Vagina (tissue), 2 donors: ENCODE measurements around the gene TRMT112. TPM values are rescaled to one million over a fixed set of nuclear protein-coding genes. Genes with fewer than 3 reads are reported as not detected.

Experiments
- DNase-seq, 2 donors: peaks; one replicate each; pipeline ENCODE4 v3.0.0-alpha.2; 2017; ENCODE audit errors: extremely low spot score in 2 of 2
- H3K27ac ChIP-seq: fragments of 200-600 bp; sonication (generic); one replicate; pipeline ENCODE4 v1.5.1; 2019
- H3K27me3 ChIP-seq: fragments of 200-600 bp; sonication (generic); one replicate; pipeline ENCODE4 v1.5.1; 2019
- H3K36me3 ChIP-seq, 2 donors: fragments of 200-600 bp; sonication (generic); one replicate each; pipeline ENCODE4 v1.5.1; 2017 to 2019
- H3K4me1 ChIP-seq: fragments of 200-600 bp; sonication (generic); one replicate; pipeline ENCODE4 v1.5.1; 2019
- H3K4me3 ChIP-seq, 2 donors: fragments of 200-600 bp; sonication (generic); 1 replicate in 1 of 2; 2 replicates in 1 of 2; pipeline ENCODE4 v1.5.1; 2016 to 2019
- H3K9me3 ChIP-seq: fragments of 200-600 bp; sonication (generic); one replicate; pipeline ENCODE4 v1.5.1; 2019
- POLR2A ChIP-seq, 2 donors: fragments of 450-650 bp; IDR thresholded peaks; one replicate each; pipeline ENCODE4 v1.6.1; 2017; ENCODE audit warnings: antibody characterized with exemption in 2 of 2, mild to moderate bottlenecking in 2 of 2, moderate library complexity in 2 of 2
- POLR2AphosphoS5 ChIP-seq, 2 donors: sonication (generic); formaldehyde crosslinking; IDR thresholded peaks; one replicate each; pipeline ENCODE4 v1.9.0; 2017; ENCODE audit warnings: antibody characterized with exemption in 2 of 2, mild to moderate bottlenecking in 2 of 2, low read depth in 1 of 2; ENCODE audit not compliant: insufficient read depth in 1 of 2
- intact Hi-C: fragments of 100-400 bp; cut with DNase I; formaldehyde crosslinking; loops from one replicate; pipeline ENCODE4 v1.15.1; 2023
- microRNA-seq: library from miRNA; unstranded; fragments of <30 nt; microRNA quantifications from one replicate; pipeline ENCODE4, GENCODE V29; 2017; ENCODE audit warnings: borderline number of aligned reads, borderline replicate concordance
- small RNA-seq: library from RNA; depleted of rRNA; stranded (forward); fragments of <200 nt; gene quantifications from one replicate; pipeline ENCODE3, GENCODE V24; 2016
- total RNA-seq: library from RNA; depleted of rRNA; stranded (reverse); fragments of >200 nt; gene quantifications from one replicate; pipeline ENCODE4 v1.2.3, GENCODE V29; 2016
- TF ChIP-seq, protein P1 (sequence below), 3 experiments: fragments of 450-650 bp in 2 of 3; fragments of 200-600 bp in 1 of 3; sonication (generic) in 1 of 3; IDR thresholded peaks; one replicate each; pipeline ENCODE4 v1.5.1; 2017 to 2019; ENCODE audit warnings: antibody characterized with exemption in 3 of 3, mild to moderate bottlenecking in 2 of 3, moderate library complexity in 2 of 3

TRMT112 gene
- total RNA-seq, 1 donor from 2014 or later, result 195 TPM

DNA sequence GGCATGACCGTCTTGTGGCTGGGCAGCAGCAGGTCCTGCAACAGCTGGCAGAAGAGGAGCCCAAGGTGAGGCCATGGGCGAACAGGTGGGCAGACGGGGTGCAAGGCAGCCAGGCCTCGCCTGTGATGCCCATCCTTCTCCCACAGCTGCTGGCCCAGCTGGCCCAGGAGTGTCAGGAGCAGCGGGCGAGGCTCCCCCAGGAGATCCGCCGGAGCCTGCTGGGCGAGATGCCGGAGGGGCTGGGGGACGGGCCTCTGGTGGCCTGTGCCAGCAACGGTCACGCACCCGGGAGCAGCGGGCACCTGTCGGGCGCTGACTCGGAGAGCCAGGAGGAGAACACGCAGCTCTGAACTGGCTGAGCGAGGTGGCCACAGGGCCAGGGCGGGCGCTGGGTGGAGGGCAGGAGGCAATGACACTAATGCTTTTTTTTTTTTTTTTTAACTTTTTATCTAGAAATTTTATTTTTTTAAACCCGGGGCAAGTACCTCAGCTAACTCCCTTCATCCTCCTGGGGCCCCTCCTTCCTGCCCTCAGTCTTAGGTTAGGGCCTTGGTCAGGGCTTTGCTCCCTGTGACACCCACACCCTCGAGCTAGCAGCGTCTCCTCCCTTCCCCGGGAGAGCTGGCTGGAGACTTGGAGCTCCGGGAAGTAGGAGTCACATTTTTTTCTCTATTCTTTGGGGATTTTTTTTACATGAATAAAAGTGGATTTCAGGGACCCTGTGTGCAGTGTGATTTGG, 50.0 kb downstream of the TRMT112 start:
- peaks cover 31% of the 10 kb centered on the region for H3K4me1 ChIP-seq
- H3K9me3 ChIP-seq, result no peaks in the 10 kb centered on the region
- intact Hi-C loops, result no loop called here

More for the DNA sequence above, 50.0 kb downstream of the TRMT112 start:
- Histone ChIP-seq H3K36me3 (peaks cover 0 to 38% of the 10 kb centered on the region in 2 donors), H3K27ac (peak overlapping the region; percentile 98), H3K4me3 (no peak overlapping the region), H3K27me3 (no peaks in the 10 kb centered on the region)
- TF ChIP-seq, protein P1, sequence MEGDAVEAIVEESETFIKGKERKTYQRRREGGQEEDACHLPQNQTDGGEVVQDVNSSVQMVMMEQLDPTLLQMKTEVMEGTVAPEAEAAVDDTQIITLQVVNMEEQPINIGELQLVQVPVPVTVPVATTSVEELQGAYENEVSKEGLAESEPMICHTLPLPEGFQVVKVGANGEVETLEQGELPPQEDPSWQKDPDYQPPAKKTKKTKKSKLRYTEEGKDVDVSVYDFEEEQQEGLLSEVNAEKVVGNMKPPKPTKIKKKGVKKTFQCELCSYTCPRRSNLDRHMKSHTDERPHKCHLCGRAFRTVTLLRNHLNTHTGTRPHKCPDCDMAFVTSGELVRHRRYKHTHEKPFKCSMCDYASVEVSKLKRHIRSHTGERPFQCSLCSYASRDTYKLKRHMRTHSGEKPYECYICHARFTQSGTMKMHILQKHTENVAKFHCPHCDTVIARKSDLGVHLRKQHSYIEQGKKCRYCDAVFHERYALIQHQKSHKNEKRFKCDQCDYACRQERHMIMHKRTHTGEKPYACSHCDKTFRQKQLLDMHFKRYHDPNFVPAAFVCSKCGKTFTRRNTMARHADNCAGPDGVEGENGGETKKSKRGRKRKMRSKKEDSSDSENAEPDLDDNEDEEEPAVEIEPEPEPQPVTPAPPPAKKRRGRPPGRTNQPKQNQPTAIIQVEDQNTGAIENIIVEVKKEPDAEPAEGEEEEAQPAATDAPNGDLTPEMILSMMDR (IDR thresholded peaks at IDR 0.05), result no peak
- TF ChIP-seq POLR2AphosphoS5 (IDR thresholded peaks at IDR 0.05; ENCODE audit: insufficient read depth in 1 of 2, low read depth in 1 of 2), result no peak
- no peak for TF ChIP-seq POLR2A (IDR thresholded peaks at IDR 0.05)
- no peak for DNase-seq

Small RNA genes within 50 kb of the gene (microRNA-seq; reads per million reads assigned to microRNA genes)
- gene MIR7155, result not detected

Small RNA genes within 50 kb of the gene (small RNA-seq; reads per million reads assigned to genes)
- not detected for gene MIR7155
- not detected for gene RF00019

Other genes with a start within 250 kb of the TRMT112 start
- gene MACROD1, start 151.4 kb downstream of the TRMT112 start, total RNA-seq, result 61.4 TPM
- 91.3 TPM for gene STIP1, start 131.4 kb downstream of the TRMT112 start, total RNA-seq
- gene FERMT3, start 110.8 kb downstream of the TRMT112 start, total RNA-seq, result 24.3 TPM
- 27.7 TPM for gene TRPT1, start 91.4 kb downstream of the TRMT112 start, total RNA-seq
- gene NUDT22, start 91.3 kb downstream of the TRMT112 start, total RNA-seq, result 38.8 TPM
- 43.7 TPM for gene DNAJC4, start 87.0 kb downstream of the TRMT112 start, total RNA-seq
- gene VEGFB, start 83.0 kb downstream of the TRMT112 start, total RNA-seq, result 44.9 TPM
- 66.0 TPM for gene FKBP2, start 76.5 kb downstream of the TRMT112 start, total RNA-seq
- 85.2 TPM for gene PPP1R14B, start 70.6 kb downstream of the TRMT112 start, total RNA-seq
- 33.1 TPM for gene PLCB3, start 66.0 kb downstream of the TRMT112 start, total RNA-seq
- gene BAD, start 32.9 kb downstream of the TRMT112 start, total RNA-seq, result 83.5 TPM
- 20.6 TPM for gene GPR137, start 31.7 kb downstream of the TRMT112 start, total RNA-seq
- 0.98 TPM for gene KCNK4, start 26.3 kb downstream of the TRMT112 start, total RNA-seq
- gene CATSPERZ, start 17.2 kb downstream of the TRMT112 start, total RNA-seq, result not detected
- 44.4 TPM for gene ESRRA, start 12.0 kb downstream of the TRMT112 start, total RNA-seq
- 229 TPM for gene PRDX5, start 562 bp upstream of the TRMT112 start, total RNA-seq
- 7.9 TPM for gene CCDC88B, start 22.6 kb upstream of the TRMT112 start, total RNA-seq
- 39.3 TPM for gene RPS6KA4, start 41.6 kb upstream of the TRMT112 start, total RNA-seq
- gene SLC22A11, start 238.4 kb upstream of the TRMT112 start, total RNA-seq, result 0.25 TPM